GM18861 (cell line): Measurements from ENCODE around the gene STK11IP.

ENCODE experiments used
- ATAC-seq: cut with Tn5 transposase; IDR thresholded peaks from one replicate; pipeline ENCODE4 v1.9.1; 2021; ENCODE audit not compliant: unreplicated experiment

Gene STK11IP

DNA sequence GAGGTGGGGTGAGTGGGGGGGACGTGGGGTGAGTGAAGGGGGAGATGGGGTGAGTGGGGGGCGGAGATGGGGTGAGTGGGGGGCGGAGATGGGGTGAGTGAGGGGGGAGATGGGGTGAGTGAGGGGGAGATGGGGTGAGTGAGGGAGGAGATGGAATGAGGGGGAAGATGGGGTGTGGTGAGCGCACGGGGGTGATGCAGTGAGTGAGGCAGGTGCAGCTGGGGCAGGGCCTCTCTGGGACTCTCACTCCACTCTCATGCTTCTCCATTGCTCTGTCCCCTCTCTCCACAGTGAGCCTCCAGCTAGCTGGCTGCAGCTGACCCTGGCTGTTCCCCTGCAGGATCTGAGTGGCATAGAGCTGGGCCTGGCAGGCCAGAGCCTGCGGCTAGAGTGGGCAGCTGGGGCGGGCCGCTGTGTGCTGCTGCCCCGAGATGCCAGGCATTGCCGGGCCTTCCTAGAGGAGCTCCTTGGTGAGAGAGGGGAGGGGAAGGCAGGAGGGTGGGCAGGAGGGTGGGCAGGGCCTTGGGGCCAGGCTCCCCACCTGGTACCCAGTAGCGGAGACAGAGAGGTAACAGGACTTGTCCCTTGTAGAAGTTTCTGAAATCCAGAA lies 15.9 kb downstream of the STK11IP start:
- no peak for ATAC-seq

DNA sequence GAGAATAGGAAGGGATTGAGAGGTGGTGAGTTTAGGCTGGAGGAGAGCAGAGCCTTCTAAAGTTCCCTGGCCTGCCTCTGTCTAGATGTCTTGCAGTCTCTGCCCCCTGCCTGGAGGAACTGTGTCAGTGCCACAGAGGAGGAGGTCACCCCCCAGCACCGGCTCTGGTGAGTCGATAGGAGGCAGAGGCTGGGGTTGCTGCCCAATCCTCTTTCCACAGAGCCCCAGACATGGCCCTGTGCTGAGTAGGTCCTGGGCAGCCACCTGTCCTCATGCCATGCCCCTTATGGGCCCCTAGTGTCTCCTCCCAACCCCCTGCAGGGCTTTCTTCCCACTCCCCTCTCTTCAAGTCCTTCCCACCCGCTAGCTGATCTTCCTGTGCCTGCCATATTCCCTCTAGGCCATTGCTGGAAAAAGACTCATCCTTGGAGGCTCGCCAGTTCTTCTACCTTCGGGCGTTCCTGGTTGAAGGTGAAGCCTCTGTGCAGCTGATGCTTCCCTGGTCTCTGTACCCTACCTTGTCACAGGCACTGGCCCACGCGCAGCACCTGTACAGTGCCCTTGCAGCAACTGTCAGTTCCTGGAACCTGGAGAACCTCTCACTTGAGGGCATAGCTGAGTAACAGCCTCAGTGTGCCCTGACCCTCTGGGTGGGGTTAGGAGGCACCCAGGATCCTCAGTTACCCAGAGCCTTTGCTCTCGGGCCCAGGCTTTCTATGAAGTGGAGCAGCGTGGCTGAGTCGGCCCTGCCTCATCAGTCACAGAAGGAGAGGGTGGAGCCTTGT lies 16.6 kb downstream of the STK11IP start:
- ATAC-seq = no peak

DNA sequence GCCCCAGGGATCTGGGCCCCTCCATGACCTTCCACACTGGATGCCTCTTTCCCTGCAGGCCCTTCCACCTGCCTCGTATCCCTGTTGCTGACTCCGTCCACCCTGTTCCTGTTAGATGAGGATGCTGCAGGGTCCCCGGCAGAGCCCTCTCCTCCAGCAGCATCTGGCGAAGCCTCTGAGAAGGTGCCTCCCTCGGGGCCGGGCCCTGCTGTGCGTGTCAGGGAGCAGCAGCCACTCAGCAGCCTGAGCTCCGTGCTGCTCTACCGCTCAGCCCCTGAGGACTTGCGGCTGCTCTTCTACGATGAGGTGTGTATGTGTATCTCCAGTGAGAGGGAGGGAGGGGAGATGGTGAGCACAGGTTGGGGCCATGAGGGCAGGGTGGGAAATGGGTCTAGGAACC lies 17.4 kb downstream of the STK11IP start:
- no peak for ATAC-seq

DNA sequence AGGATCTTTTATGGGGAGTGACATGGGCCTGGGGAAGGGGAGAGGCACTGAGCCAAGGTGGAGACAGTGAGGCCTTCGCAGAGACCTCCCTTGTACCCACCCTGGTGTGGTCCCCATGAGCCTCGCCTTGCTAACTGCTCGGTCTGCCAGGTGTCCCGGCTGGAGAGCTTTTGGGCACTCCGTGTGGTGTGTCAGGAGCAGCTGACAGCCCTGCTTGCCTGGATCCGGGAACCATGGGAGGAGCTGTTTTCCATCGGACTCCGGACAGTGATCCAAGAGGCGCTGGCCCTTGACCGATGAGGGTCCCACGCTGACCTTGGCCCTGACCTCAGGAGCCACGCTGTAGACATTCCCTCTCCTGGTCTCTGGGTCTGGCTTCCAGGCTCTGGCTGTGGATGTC lies 18.2 kb downstream of the STK11IP start:
- no peak for ATAC-seq

DNA sequence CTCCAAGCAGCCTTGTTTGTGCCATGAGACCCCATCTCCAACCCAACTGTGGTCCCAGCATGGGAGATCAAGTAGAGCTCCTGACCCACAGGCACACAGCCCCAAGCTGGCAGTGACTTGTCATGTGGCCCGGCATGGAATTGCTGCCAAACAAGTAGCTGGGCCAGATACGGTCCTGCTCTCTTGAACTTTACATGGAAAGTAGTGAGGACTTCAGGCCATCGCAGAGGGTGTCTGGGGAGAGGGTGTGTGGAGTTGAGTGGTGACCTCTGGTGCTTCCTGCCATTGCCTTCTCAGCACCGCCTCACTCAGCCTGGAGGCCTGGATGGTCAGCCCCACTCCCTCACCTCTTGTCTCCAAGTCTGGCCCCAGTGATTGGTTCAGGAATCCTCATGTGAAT lies 18.9 kb downstream of the STK11IP start:
- no peak for ATAC-seq

DNA sequence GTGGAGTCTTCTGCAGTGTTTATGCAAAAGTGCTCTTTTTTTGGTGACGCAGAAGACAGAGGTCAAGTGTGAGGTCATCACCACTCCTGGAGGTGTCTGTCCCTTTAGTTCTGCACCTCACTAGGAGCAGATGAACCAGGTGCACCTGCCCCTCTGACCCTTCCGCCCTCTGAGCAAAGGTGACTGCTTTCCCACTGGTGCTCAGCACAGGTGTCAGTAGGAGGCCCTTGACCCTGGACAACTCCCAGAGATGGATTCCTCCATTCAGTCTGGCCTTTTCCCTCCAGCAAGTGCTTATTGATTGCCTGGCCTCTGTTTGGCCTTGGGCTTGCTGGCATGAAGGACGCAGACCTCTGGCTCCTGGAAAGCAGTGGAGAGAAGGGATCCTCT lies 21.1 kb downstream of the STK11IP start:
- ATAC-seq = no peak

DNA sequence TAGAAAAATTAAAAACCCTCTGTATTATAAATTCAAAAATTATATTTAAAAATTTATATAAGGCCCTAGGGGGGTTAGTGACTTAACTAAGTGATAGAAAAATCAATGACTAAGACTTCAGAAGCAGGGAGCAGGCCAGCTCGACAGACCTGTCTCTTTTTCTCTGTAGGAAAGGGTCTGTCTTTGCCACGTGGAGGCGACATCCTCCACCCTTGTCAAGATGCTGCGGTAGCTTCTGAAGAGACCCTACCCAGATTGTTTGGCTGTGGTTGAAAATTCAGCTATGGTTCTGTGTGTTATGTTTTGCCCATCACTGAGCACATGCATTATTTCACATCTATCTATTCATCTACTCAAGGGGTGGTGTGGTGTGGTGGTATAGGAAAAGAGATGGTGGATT lies 21.6 kb downstream of the STK11IP start:
- no peak for ATAC-seq

DNA sequence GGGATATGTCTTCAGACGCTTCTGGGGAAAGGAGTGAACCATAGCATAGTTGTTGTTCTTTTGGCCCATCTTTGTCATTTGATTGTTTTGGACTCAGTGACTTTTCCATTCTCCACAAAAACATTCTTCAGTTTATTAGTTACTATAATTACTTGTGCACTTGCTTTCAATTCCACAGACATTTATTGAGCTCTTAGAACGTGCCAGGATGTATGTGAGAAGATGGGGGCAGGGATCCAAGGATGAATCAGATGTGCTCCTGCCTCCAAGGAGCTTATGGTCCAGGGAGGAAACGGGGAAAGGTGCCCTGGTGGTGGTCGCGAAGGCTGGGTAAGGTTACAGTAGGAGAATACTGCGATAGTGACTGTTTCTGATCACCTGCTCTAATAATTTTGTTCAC lies 22.9 kb downstream of the STK11IP start:
- no peak for ATAC-seq

DNA sequence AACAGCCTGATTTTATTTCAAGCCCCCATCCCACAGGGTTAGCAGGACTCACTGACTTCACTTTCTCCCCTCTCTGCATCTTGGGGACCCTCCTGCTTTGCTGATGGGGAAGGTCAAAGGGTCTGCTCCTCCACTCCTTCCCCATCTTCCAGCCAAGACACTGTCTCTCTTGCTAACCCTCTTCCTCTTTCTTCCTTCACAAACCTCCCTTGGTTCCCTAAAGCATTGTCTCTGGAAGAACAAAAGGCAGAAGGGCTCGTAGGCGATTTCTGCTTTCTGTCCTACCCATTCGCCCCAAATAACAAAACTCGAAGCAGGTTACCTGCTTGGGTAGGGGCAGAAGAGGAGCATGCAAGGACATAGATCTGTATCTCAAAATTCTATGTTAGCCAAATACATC lies 24.3 kb downstream of the STK11IP start:
- ATAC-seq = no peak

DNA sequence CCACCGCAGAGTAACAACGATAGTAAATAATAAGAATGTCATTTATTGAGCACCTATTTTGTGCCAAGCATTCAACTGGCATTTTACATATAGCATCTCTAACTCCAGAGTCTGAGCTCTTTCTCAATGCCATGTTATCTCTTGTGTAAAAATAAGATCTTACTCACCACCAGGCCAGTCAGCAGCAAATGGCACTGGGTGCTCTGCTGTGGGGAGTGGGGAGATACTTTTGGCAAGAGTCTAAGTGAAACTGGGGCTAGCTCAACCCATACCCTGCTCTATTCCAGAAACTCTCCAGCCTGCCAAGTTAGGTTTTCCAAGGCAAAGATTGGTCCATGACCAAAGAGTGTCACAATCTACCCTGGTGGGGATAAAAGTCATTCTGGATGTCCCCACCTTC lies 24.8 kb downstream of the STK11IP start:
- no peak for ATAC-seq

DNA sequence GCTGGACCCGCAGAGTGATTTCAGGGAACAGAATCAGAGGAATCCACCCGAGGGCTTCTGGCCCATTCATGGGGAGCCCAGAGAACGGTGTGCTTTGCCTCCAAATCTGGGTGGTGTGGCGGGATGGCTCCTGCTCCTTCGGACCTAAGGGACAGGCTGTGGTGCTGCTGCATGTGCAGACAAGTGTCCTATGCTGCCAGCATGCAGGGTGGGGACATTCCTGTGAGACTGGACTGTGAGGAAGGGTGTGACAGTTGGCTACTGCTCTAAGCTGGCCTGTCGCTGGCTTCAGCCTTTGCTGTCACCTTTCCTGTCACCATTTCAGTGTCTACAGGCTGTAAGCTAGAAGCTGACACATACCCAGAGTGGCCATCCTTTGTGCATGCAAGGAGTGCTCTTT lies 26.9 kb downstream of the STK11IP start:
- no peak for ATAC-seq

DNA sequence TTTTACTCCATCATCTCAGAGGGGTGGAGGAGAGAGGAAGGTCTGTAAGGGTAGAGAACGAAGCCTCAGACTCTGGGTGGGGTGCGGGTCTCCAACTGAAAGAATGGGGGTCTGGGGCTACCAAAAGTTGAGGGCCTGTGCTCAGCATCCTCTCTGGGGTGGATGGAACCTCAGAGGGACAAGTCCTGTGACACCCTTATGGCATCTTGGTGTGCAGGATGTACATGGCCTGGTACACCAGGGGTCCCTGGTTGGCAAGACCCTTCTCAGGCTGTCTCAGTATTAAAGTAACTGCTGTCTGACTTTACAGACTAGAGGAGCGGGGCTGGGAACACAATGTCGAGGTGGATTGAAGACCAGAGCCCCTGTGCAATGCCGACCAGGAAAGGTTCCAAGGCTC lies 27.5 kb downstream of the STK11IP start:
- ATAC-seq = no peak

DNA sequence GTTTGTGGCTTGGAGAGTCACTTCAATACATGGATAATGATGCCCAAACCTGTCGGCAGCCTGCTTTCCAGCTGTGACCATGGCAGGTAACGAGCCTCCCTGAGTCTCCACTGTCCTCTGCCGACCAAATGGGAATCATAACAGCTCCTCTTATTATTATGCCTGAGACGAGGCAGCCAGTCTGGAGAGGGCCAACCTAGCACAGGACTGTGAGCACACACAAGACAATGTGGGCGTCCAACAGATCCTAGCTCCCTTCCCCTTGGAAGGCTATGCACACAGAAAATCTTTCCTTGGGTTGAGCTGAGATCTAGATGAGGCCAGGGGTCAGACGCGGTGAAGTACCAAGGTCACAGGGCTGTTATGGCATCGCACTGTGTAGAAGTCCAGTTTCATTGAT lies 28.9 kb downstream of the STK11IP start:
- no peak for ATAC-seq

DNA sequence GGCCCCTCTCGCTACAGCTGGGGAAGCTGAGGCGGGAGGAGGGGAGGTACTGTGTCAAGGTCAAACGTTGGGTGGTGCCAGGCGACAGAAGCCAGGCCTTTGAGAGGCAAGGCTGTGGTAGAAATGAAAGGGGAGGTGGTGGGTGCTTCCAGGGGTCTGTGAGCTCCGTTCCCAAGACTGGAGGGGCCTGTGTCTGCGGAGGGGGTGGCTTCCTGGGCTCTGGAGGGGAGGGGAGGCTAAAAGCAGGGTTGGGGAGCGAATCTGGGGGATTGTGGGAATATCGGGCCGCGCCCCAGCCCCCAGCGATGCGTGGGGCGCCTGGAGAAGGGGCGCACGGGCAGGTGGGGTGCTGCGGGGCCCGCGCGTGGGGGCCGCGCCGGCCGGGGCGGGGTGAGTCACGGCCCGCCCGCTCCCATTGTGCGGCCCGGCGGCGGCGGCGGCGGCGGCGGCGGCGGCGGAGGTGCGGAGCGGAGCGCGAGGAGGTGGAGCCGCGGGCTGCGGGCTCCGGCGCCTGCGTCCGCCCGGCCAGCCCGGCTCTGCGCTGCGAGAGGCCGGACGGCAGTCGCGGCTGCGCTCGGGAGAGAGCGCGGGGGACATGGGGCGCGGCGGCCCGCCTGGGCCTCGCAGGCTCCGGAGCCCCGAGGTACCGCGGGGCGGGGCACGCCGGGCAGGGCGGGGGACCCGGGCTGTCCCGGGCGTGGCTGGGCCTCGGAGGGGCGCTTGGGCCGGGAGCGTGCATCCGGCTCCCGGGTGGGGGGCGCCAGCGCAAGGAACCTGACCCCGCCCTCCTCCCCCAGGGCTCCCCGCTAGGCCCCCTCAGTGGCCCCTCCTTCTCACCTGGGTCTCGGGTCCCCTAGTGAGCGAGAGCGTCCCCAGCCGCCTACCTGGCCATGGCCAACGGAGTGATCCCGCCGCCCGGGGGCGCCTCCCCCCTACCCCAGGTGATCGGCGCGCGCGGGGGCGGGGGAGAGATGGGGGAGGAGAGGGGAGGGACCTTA lies 29.7 kb downstream of the STK11IP start, which contains the start of gene SLC4A3:
TSS of gene SLC4A3 (plus strand) at position 528 of the 998 bp plus-strand sequence. CDS start at position 891, 363 bp downstream.
- ATAC-seq = no peak

DNA sequence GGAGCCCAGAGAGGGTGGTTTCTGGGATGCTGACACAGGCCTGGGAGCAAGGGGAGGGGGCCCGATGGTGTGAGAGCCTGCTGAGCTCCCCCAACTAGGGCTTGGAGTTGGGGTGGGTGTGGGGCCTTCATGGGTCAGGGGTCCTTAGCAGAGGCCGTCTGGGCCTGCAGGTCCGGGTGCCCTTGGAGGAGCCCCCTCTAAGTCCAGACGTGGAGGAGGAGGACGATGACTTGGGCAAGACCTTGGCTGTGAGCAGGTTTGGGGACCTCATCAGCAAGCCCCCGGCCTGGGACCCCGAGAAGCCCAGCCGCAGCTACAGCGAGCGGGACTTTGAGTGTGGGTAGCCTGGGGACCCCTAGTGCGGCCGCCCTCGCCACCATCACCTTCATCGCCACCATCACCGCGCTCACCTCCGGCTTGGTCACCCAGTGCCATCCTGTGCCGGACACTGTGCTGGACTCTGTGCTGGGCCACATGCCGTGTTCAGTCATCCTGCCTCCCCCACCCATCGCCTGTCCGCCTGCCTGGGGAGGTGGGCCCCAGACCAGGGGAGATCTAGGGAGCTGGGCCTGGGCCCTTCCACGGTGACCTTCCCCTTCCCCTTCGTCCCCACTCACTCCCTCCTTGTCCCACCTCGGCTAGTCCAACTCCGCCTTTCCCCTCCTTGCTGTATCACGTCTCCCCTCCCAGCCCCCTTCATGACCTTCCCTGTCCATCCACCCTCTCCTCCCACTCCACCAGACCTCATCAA lies 30.8 kb downstream of the STK11IP start:
- ATAC-seq = no peak

DNA sequence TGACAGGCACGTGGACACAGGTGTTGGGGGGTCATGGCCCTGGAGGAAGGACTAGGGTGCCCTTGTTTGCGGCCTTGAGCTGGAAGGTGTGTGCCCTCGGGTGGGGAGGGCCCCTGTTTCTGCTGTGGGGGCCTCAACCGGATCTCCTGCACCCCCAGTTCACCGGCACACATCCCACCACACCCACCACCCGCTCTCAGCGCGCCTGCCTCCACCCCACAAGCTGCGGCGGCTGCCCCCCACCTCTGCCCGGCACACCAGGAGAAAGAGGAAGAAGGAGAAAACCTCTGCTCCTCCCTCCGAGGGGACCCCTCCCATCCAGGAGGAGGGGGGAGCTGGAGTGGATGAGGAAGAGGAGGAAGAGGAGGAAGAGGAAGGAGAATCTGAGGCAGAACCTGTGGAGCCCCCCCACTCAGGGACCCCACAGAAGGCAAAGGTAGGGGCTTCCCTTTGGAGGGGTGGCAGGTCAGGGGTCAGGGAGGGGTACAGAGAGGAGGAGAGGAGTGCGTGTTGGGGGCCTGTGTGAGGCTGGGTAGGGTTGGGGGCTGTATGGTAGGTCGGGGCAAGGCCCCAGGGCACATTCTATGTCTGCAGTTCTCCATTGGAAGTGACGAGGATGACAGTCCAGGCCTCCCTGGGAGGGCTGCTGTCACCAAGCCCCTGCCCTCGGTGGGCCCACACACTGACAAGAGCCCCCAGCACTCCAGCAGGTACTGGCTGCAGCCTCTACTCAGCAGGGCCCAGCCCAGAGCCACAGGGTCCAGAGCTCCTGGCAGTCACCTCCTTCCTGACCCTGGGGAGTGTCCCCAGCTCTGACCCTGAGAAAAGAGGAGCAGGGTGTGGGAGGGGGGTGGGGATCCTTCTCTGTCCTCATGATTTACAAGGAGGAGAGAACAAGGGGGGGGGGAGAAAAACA lies 31.6 kb downstream of the STK11IP start:
- no peak for ATAC-seq

DNA sequence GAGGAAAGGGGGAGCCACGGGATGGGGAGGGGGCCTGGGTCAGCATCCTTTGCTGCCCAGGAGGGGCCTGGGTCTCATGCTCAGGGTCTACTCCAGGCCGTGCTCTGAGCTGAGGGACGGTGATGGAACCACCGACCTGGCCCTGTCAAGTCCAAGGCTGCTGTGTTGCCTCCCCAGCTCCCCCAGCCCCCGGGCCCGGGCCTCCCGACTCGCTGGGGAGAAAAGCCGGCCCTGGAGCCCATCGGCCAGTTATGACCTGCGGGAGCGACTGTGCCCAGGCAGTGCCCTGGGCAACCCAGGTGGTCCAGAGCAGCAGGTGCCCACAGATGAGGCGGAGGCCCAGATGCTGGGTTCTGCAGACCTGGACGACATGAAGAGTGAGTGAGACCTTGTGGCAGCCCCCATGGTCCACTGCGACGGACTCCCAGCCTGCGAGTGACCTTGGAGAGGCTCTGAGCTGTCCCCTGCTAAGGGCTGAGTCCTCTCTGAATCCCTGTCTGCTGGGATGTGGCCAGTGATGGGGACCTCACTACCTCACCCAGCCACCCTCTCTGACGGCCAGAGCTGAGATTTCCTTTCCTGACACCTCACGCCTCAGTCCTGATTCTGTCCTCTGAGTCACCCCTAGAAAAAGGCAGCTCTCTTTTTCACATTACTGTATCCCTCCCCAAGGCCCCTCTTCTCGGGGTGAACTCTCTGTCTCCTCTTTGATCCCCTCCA lies 32.5 kb downstream of the STK11IP start:
- ATAC-seq = no peak

DNA sequence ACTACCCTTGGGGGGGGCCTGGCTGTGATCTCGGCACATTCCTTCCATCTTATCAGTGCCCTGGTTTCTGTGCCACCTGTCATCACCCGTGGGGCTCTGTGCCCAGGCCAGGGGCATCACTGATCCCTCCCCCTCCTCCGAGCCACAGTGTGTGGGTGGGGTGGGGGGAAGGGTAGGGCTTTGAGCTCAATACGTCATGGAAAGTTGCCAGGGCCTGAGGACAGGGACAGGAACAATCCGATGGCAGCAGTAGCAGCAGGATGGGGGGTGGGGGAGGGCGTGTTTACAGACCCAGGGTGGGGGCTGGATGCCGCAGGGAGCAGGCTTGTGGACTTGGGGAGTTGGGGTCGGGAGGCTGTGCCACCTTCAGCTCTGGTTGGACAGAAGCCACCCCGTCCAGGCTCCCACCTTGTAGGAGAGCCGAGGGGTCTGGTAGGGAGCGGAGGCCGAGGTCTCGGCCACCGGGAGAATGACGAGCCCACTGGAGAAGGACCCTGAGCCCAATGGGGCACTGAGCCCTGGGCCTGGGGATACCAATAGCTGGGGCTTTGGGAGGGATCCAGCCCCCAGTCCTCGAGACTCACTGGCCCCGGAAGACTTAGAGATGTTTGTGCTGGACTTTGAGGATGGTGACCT lies 33.2 kb downstream of the STK11IP start:
- no peak for ATAC-seq
